Activated CD4-positive, alpha-beta T cell treated with anti-CD3 and anti-CD28 coated beads, Interleukin-2, amount 10 ng/mL, durations not matched to agents 24 days and 14 days (primary cell): Measurements from ENCODE around the gene DNAJB7. TPM values are rescaled to one million over a fixed set of nuclear protein-coding genes. Genes with fewer than 3 reads are reported as not detected.
A peak's percentile ranks its signal among the peaks of the same experiment; 100 is the strongest.
"Not testable (repeated sequence)": the region's sequence is repeated elsewhere in the genome, so short reads cannot be mapped to it uniquely, and the experiment has no call there.

Experiments used
- DNase-seq: peaks from one replicate; pipeline ENCODE4 v3.0.0; 2022
- H3K27ac Mint-ChIP-seq: one replicate; pipeline ENCODE4 v1.8.0; 2022; ENCODE audit warnings: mild to moderate bottlenecking, mixed read lengths
- H3K27me3 Mint-ChIP-seq: one replicate; pipeline ENCODE4 v1.8.0; 2022; ENCODE audit warnings: mixed read lengths
- H3K36me3 Mint-ChIP-seq: one replicate; pipeline ENCODE4 v1.8.0; 2022; ENCODE audit warnings: low read depth, mild to moderate bottlenecking, mixed read lengths
- H3K4me1 Mint-ChIP-seq: one replicate; pipeline ENCODE4 v1.8.0; 2021; ENCODE audit warnings: mixed read lengths
- H3K4me3 Mint-ChIP-seq: one replicate; pipeline ENCODE4 v1.8.0; 2022; ENCODE audit warnings: mild to moderate bottlenecking, moderate library complexity, mixed read lengths
- H3K9me3 Mint-ChIP-seq: one replicate; pipeline ENCODE4 v1.8.0; 2021; ENCODE audit warnings: mixed read lengths
- intact Hi-C: fragments of 100-400 bp; cut with micrococcal nuclease; formaldehyde crosslinking; loops from one replicate; pipeline ENCODE4 v1.15.1; 2023
- total RNA-seq: library from RNA; stranded (reverse); gene quantifications from 2 replicates; pipeline ENCODE4 v1.2.3, GENCODE V29; 2022

Gene DNAJB7
- not detected in 2 replicates for total RNA-seq

DNA sequence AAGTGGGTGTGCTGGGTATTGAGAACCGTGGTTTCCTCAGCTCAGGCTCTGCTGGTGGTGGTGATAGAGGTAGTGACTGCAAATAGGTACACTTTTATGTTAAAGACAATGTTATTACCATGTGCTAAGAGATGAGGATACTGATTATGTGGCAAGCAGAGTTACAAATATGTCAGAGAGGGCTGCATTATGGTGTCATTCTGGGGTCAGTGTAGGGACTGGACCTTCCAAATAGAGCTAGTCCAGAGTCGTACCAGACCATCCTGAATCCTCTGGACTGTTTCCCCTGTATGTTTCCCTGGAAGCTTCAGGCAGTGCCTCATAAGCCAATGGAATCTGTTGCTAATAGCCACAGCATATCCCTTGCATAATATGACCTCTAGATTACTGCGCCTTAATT lies at the start of gene DNAJB7:
TSS of gene DNAJB7 (minus strand) at position 101 of the 400 bp plus-strand sequence. CDS start 119 bp downstream, outside the sequence.
- peaks cover 15% of the 10 kb centered on the region for H3K36me3 Mint-ChIP-seq
- intact Hi-C loops = no loop called here
- H3K27me3 Mint-ChIP-seq = no peaks in the 10 kb centered on the region
- H3K4me3 Mint-ChIP-seq = no peak within 1 kb of the TSS
- DNase-seq = no peak
- H3K9me3 Mint-ChIP-seq = no peaks in the 10 kb centered on the region
- no peak within 1 kb of the TSS for H3K27ac Mint-ChIP-seq
- peaks cover 15% of the 10 kb centered on the region for H3K4me1 Mint-ChIP-seq

DNA sequence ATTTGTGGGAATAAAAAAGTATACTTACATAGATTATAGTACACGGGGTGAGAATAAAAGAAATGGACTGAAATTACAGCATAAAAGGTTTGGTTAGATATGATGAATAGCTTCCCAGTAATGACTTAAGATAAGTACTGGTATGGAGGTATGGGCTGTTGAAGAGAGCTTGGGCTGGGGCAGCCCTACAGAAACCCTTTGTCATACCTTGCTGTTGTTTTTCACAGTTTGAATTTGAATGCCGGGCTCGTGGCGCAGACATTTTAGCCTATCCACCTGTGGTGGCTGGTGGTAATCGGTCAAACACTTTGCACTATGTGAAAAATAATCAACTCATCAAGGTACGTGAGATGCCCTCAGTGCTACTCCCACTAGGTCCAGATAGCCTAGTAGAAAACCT lies 47.0 kb upstream of the DNAJB7 start:
- H3K4me1 Mint-ChIP-seq = no peaks in the 10 kb centered on the region
- peaks cover 1% of the 10 kb centered on the region for H3K36me3 Mint-ChIP-seq
- H3K9me3 Mint-ChIP-seq = no peaks in the 10 kb centered on the region
- H3K27ac Mint-ChIP-seq = no peak overlapping the region
- intact Hi-C loops = no loop called here
- DNase-seq = no peak
- no peak overlapping the region for H3K4me3 Mint-ChIP-seq
- no peaks in the 10 kb centered on the region for H3K27me3 Mint-ChIP-seq

DNA sequence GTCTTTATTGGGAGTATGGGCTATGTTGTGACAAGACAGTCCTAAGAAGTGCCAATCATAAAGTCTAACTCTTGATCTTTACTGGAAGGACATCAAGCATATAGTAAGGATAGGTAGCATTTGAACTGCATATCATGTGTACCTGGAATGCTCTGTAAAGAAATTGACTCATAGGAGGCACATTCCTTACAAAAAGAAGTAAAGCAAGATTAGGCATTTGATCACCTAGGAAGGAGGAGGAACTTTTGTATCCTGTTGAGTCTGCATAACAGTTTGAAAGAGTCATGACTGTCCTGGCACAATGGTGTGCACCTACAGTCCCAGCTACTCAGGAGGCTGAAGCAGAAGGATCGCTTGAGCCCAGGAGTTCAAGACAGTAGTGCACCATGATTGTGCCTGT lies 42.2 kb upstream of the DNAJB7 start:
- no peak for DNase-seq
- H3K4me1 Mint-ChIP-seq = peaks cover 2% of the 10 kb centered on the region
- no peak overlapping the region for H3K27ac Mint-ChIP-seq
- H3K9me3 Mint-ChIP-seq = no peaks in the 10 kb centered on the region
- intact Hi-C loops = no loop called here
- H3K27me3 Mint-ChIP-seq = no peaks in the 10 kb centered on the region
- H3K4me3 Mint-ChIP-seq = no peak overlapping the region
- H3K36me3 Mint-ChIP-seq = peaks cover 1% of the 10 kb centered on the region

DNA sequence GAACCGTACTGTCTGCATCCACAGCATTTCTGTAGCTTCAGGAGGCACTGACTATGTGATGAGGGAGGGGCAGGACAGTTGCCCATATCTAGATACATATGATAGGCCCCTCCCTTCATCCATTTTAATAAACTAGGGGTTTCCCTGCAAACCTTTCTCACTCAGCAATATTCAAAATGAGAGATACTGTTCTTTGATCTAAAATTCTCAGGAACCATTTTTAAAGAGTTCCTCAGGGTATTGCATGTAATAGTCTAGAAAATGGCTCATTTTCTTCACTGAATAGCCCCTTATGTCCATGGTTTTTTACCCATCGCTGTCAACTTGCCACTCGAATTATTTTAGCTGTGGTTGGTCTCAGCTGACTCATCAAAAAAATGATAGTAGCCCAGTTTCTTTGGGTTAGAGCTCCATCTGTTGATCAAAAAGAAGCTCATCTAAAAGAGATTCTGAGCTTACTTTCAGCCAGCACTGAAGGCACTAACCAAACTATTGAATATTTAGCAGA lies 37.0 kb upstream of the DNAJB7 start:
- Mint-ChIP-seq H3K4me3 (peak overlapping the region; percentile 34), H3K36me3 (no peaks in the 10 kb centered on the region), H3K4me1 (peaks cover 8% of the 10 kb centered on the region), H3K27ac (peak overlapping the region; percentile 80), H3K9me3 (no peaks in the 10 kb centered on the region), H3K27me3 (no peaks in the 10 kb centered on the region)
- DNase-seq = peak; percentile 77
- intact Hi-C loops = loop anchor here (1.0 to 10.0 kb wide), 6 partner anchors 42 to 464 kb away; partner anchors contain the start of genes SLC25A17, ST13 and XPNPEP3

DNA sequence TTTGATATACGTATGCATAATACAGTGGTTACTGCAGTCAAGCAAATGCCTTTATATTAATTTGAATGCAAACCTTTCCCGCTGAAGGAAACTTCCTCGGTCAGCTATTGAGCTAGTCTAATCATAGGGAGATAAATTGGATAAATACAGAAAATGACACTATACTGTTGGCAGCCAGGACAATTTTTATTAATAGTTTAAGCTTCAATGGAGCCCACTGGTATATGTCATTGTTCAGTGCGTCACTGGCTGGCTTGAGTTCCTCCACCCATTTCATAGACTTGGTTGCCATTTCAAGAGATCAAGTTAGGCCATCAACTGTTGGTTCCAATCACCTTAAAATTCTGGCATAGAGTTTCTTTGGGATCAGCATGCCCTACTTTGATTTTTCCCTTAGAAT lies 32.5 kb upstream of the DNAJB7 start:
- Mint-ChIP-seq H3K27me3 (no peaks in the 10 kb centered on the region), H3K36me3 (peaks cover under 1% of the 10 kb centered on the region), H3K27ac (no peak overlapping the region), H3K4me1 (peaks cover 8% of the 10 kb centered on the region), H3K4me3 (no peak overlapping the region), H3K9me3 (no peaks in the 10 kb centered on the region)
- intact Hi-C loops = loop anchor here (10.0 kb wide), 1 partner anchor 460 kb away; no protein-coding TSS in a partner anchor
- DNase-seq = no peak

DNA sequence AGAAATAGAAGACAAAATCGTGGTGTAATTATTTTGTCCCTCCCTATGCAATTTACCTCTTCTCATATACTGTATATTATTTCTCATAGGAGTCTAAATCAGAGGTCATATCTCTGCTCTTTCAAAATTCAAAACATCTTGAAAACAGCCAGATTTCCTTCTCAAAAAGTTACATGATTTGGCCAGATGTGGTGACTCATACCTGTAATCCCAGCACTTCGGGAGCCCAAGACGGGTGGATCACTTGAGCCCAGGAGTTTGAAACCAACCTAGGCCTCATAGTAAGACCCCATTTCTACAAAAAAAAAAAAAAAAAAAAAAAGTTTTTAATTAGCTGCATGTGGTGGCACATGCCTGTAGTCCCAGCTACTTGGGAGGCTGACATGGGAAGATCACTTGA lies 29.0 kb upstream of the DNAJB7 start:
- no peak overlapping the region for H3K4me3 Mint-ChIP-seq

DNA sequence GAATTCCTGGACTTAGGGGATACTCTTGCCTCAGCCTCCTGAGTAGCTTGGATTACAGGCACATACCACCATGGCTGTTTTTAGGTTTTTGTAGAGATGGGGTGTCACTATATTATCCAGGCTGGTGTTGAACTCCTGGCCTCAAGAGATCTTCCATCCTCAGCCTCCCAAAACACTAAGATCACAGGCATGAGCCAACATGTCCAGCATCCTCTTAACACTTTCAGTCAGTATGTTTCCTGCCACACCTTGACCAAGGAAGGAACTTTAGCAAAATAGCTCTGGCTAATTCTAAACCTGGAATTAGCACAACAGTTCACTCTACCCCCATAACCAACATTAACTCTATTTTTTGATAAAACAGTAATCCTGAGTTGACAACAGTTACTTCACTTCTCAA lies 27.2 kb upstream of the DNAJB7 start:
- DNase-seq = no peak
- H3K27me3 Mint-ChIP-seq = no peaks in the 10 kb centered on the region
- intact Hi-C loops = no loop called here
- H3K9me3 Mint-ChIP-seq = no peaks in the 10 kb centered on the region
- peaks cover 16% of the 10 kb centered on the region for H3K36me3 Mint-ChIP-seq
- no peak overlapping the region for H3K27ac Mint-ChIP-seq
- H3K4me3 Mint-ChIP-seq = no peak overlapping the region
- peaks cover 5% of the 10 kb centered on the region for H3K4me1 Mint-ChIP-seq

More for the DNA sequence above, 29.0 kb upstream of the DNAJB7 start:
- peaks cover 5% of the 10 kb centered on the region for H3K4me1 Mint-ChIP-seq
- H3K27ac Mint-ChIP-seq = no peak overlapping the region
- intact Hi-C loops = loop anchor here (10.0 kb wide), 1 partner anchor 456 kb away; no protein-coding TSS in a partner anchor
- H3K36me3 Mint-ChIP-seq = peaks cover 13% of the 10 kb centered on the region
- H3K27me3 Mint-ChIP-seq = no peaks in the 10 kb centered on the region
- H3K9me3 Mint-ChIP-seq = no peaks in the 10 kb centered on the region
- no peak for DNase-seq

DNA sequence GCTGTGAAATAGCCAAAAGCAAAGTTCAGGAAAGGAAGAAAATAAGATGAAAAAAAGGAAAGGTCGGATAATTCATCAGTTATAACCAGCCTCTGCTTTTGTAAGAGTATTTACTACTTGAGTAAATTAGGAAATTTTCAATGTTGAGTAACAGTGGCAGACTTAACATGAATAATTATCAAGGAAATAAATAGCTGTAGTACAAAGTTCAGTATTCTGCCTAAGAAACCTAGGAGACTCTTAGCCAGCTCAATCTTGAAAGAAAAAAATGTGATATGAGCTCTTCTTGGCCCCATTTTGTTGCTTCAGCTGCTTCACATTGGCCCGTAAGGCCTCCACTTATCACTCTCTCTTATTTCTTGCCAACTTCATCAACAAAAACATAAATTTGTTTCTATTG lies 17.0 kb upstream of the DNAJB7 start:
- Mint-ChIP-seq H3K36me3 (peaks cover 5% of the 10 kb centered on the region), H3K4me1 (no peaks in the 10 kb centered on the region), H3K9me3 (no peaks in the 10 kb centered on the region), H3K4me3 (no peak overlapping the region), H3K27ac (no peak overlapping the region), H3K27me3 (no peaks in the 10 kb centered on the region)
- intact Hi-C loops = no loop called here
- DNase-seq = no peak

DNA sequence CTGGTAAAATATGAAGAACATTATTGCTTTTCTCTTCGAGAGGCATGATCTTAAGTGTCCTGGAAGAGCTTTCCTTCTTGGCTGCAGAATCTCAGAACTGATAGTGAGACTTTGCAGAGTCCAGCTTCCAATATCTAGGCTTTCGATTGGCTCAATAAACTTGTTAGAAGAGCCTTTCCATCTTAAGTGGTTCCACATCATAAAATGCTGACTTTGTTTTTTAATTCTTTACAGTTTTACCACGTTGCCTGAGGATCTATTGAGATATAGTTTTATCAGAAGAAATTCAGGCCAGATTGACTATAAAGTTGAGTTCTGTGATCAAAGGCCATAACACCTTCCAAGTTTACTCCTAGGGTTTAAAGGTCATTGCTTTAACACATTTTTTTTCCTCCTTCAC lies 15.6 kb upstream of the DNAJB7 start:
- intact Hi-C loops = no loop called here
- Mint-ChIP-seq H3K4me1 (no peaks in the 10 kb centered on the region), H3K27me3 (no peaks in the 10 kb centered on the region), H3K27ac (no peak overlapping the region), H3K4me3 (no peak overlapping the region), H3K9me3 (no peaks in the 10 kb centered on the region), H3K36me3 (peaks cover 3% of the 10 kb centered on the region)
- no peak for DNase-seq

DNA sequence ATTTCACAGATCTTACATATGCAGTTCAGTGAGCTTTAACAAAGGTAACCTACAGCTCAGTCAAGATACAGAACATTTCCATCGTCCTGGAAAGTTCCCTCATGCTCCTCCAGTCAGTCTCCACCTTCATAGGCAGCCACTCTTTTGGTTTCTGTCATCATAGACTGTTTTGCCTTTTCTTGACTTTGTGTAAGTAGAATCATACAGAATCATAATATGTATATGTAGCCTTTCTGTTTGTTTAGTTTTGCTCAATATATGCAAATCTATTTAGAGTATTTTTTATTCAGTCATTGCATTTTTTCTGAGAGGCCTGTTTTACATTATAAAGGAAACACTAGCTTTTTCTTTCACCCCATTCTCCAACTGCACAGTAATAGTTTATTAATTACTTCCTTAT lies 15.0 kb upstream of the DNAJB7 start:
- H3K27me3 Mint-ChIP-seq = no peaks in the 10 kb centered on the region
- DNase-seq = no peak
- no peak overlapping the region for H3K4me3 Mint-ChIP-seq
- no peak overlapping the region for H3K27ac Mint-ChIP-seq
- H3K9me3 Mint-ChIP-seq = no peaks in the 10 kb centered on the region
- peaks cover 2% of the 10 kb centered on the region for H3K36me3 Mint-ChIP-seq
- no peaks in the 10 kb centered on the region for H3K4me1 Mint-ChIP-seq
- intact Hi-C loops = no loop called here

DNA sequence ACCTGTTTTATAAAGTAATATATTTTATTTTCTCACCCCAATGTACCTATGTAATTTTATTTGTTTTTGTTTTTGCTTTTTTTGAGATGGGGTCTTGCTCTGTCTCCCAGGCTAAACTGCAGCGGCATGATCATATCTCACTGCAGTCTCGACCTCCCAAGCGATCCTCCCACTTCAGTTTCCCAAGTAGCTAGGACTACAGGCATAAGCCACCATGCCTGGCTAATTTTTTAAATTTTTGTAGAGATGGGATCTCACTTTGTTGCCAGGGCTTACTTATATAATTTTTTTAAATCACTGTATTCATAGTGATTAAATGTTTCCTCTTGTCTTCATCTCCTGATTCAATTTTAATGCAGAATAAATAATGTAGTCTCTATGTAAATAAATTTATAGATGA lies 13.2 kb upstream of the DNAJB7 start:
- Mint-ChIP-seq H3K36me3 (no peaks in the 10 kb centered on the region), H3K9me3 (no peaks in the 10 kb centered on the region), H3K4me3 (no peak overlapping the region), H3K27ac (no peak overlapping the region), H3K27me3 (no peaks in the 10 kb centered on the region), H3K4me1 (no peaks in the 10 kb centered on the region)
- DNase-seq = no peak
- intact Hi-C loops = no loop called here

DNA sequence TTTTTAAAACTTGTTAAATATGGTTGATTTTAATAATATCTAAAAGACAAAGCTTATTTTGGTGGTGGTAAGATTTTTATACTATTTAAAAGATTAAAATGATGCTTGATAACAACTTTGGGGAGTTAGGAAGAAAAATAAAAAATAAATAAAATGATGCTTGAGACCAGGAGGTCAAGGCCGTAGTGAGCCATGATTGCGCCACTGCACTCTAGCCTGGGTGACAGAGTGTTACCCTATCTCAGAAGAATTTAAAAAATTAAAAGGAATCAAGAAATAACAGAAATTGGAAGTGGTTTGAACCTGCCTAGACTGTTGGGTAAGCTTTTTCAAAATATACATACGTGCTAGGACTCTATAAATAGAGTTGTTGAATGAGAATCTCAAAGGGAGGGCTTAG lies 12.1 kb upstream of the DNAJB7 start:
- DNase-seq = no peak
- no peak overlapping the region for H3K27ac Mint-ChIP-seq
- no peak overlapping the region for H3K4me3 Mint-ChIP-seq
- no peaks in the 10 kb centered on the region for H3K9me3 Mint-ChIP-seq
- H3K36me3 Mint-ChIP-seq = no peaks in the 10 kb centered on the region
- intact Hi-C loops = no loop called here
- H3K27me3 Mint-ChIP-seq = no peaks in the 10 kb centered on the region
- no peaks in the 10 kb centered on the region for H3K4me1 Mint-ChIP-seq

DNA sequence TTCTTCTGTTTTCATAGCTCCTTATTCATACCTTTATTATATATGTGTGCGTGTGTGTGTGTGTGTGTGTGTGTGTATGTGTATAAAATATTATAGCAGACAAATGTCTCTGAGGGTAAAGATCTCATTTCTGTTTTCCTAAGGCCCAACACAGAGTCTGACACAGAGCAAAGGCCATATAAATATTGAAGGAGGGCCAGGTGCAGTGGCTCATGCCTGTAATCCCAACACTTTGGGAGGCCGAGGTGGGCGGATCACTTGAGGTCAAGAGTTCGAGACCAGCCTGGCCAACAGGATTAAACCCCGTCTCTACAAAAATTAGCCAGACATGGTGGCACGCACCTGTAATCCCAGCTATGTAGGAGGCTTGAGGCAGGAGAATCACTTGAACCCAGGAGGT lies 6.5 kb upstream of the DNAJB7 start:
- intact Hi-C loops, H3K9me3 Mint-ChIP-seq, H3K36me3 Mint-ChIP-seq, H3K27ac Mint-ChIP-seq, H3K4me3 Mint-ChIP-seq, H3K27me3 Mint-ChIP-seq, DNase-seq, H3K4me1 Mint-ChIP-seq: not testable (repeated sequence)

DNA sequence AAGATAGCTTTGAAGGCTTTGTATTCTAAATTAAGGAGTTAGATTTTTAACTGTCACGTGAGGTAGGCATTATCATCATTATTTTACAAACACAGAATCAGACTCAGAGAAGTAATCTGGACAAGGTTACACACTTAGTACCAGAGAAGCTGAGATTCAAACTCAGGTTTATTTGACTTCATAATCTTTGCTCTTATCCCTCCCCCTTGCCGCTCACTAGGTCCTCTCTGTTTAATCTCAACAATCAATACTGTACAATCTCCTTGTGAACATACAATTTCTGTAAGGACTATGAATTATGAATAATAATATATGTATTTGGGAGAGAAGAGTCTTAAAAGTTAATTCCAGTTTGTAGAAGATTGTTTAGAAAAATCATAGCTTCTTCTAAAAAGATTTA lies 5.2 kb upstream of the DNAJB7 start:
- Mint-ChIP-seq H3K4me3 (no peak overlapping the region), H3K27me3 (no peaks in the 10 kb centered on the region), H3K27ac (no peak overlapping the region), H3K4me1 (peaks cover 2% of the 10 kb centered on the region), H3K36me3 (no peaks in the 10 kb centered on the region), H3K9me3 (no peaks in the 10 kb centered on the region)
- no peak for DNase-seq
- intact Hi-C loops = no loop called here

DNA sequence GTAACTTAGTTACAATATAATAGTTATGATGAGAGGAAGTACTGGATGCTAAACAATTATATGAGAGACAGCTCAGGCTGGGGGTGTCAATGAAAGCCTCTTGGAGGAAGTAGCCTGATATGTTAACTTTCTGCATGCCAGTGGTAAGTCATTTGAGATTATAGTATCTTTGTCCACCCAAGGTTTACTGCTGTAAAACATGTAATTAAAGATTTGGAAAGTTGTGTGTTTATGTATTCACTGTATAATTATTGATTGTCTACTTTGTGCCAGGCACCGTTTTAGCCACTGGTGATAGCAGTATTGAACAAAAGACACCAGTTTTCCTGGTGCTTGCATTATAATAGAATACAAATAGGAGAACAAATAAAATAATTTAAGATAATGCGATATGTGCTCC lies 624 bp upstream of the DNAJB7 start:
- Mint-ChIP-seq H3K4me3 (no peak overlapping the region), H3K36me3 (peaks cover 12% of the 10 kb centered on the region), H3K9me3 (no peaks in the 10 kb centered on the region), H3K4me1 (peaks cover 11% of the 10 kb centered on the region), H3K27ac (no peak overlapping the region), H3K27me3 (no peaks in the 10 kb centered on the region)
- DNase-seq = no peak
- intact Hi-C loops = no loop called here
